ENCODE data around the gene LMF1.
"Not testable (repeated sequence)": the region's sequence is repeated elsewhere in the genome, so short reads cannot be mapped to it uniquely, and the experiment has no call there.

Gene LMF1

GRCh38 chr16:970386-970765 is 408 bp downstream of the LMF1 start:
- no peak for DNase-seq (ENCODE audit: low read depth in 2 of 2)

GRCh38 chr16:969508-970385 is 1.0 kb downstream of the LMF1 start:
- DNase-seq (ENCODE audit: low read depth in 2 of 2): no peak

GRCh38 chr16:968620-969019 is 2.2 kb downstream of the LMF1 start:
- no peak for DNase-seq (ENCODE audit: low read depth in 2 of 2)

- no peak for DNase-seq (ENCODE audit: low read depth in 2 of 2)
Observed at GRCh38 chr16:967546-968295, 3.1 kb downstream of the LMF1 start.

- no peak for DNase-seq (ENCODE audit: low read depth in 2 of 2)
Observed at GRCh38 chr16:967077-967541, 3.7 kb downstream of the LMF1 start.

GRCh38 chr16:966505-966904 is 4.3 kb downstream of the LMF1 start:
- DNase-seq (ENCODE audit: low read depth in 2 of 2): no peak

GRCh38 chr16:966035-966434 is 4.7 kb downstream of the LMF1 start:
- DNase-seq (ENCODE audit: low read depth in 2 of 2): no peak

GRCh38 chr16:965487-965886 is 5.3 kb downstream of the LMF1 start:
- no peak for DNase-seq (ENCODE audit: low read depth in 2 of 2)

GRCh38 chr16:965036-965395 is 5.8 kb downstream of the LMF1 start:
- no peak for DNase-seq (ENCODE audit: low read depth in 2 of 2)

GRCh38 chr16:964356-965035 is 6.3 kb downstream of the LMF1 start:
- peak; percentile 21 to 65 for DNase-seq (ENCODE audit: low read depth in 2 of 2)

- no peak for DNase-seq (ENCODE audit: low read depth in 2 of 2)
Observed at GRCh38 chr16:963913-964312, 6.9 kb downstream of the LMF1 start.

GRCh38 chr16:962901-963814 is 7.6 kb downstream of the LMF1 start:
- DNase-seq (ENCODE audit: low read depth in 2 of 2): no peak

GRCh38 chr16:962366-962765 is 8.4 kb downstream of the LMF1 start:
- DNase-seq (ENCODE audit: low read depth in 2 of 2): no peak

GRCh38 chr16:959232-960040 is 11.3 kb downstream of the LMF1 start:
- no peak for DNase-seq (ENCODE audit: low read depth in 2 of 2)

GRCh38 chr16:955766-956165 is 15.0 kb downstream of the LMF1 start:
- not testable (repeated sequence) for DNase-seq (ENCODE audit: low read depth in 2 of 2)

- DNase-seq (ENCODE audit: low read depth in 2 of 2): not testable (repeated sequence)
Observed at GRCh38 chr16:953818-954217, 17.0 kb downstream of the LMF1 start.

GRCh38 chr16:952321-952720 is 18.5 kb downstream of the LMF1 start:
- DNase-seq (ENCODE audit: low read depth in 2 of 2): no peak

GRCh38 chr16:951660-952301 is 19.0 kb downstream of the LMF1 start:
- no peak for DNase-seq (ENCODE audit: low read depth in 2 of 2)

GRCh38 chr16:950733-951573 is 19.8 kb downstream of the LMF1 start:
- not testable (repeated sequence) for DNase-seq (ENCODE audit: low read depth in 2 of 2)
